ENCODE results near the gene NUDT19.

NUDT19 gene

DNA sequence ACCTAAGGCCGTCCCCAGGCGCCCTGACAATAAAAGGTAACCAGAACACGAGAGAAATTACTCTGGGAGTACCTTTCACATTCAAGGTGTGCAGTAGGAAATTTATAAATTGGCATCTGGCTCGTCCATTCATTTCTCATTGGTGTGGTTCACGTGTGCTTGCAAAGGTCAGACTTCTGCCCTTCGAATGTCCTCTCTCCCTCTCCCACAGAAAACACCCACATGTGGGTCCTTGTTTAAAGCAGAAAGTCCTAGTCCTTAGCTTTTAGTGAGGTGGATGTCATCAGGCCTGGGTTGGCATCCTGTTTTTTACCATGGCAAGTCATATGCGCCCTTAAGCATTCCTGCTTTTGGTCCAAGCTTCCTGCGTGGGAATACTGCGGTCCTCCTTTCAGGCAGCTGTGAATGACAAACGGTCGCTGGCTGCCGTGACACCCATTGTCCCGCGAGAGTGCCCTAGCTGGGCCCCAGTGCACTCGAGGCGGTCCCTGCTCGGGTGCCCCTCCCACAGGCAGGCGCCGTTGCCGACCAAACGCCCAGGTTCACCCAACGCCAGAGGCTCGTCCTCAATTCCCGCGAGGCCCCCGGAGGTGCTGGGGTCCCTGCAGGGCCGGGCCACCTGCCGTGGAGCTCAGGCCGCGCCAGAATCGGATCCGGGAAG, at the start of gene NUDT19:
TSS of gene NUDT19 (plus strand) at position 531 of the 661 bp plus-strand sequence. CDS start 140 bp downstream, outside the sequence.
- Histone ChIP-seq H3K36me3 (ENCODE audit: insufficient read depth, low read length) (peaks cover 33% of the 10 kb centered on the region), H3K27me3 (ENCODE audit: insufficient read depth, low read length) (no peaks in the 10 kb centered on the region), H3K4me3 (ENCODE audit: low read depth, low read length, poor library complexity, severe bottlenecking) (peak within 1 kb of the TSS; percentile 72), H3K79me2 (ENCODE audit: insufficient read depth, low read length) (peaks cover 15% of the 10 kb centered on the region), H3K27ac (ENCODE audit: low read depth, low read length, poor library complexity, severe bottlenecking) (peak within 1 kb of the TSS; percentile 65), H4K20me1 (ENCODE audit: insufficient read depth, low read length) (no peaks in the 10 kb centered on the region), H2AFZ (ENCODE audit: low read length) (peak within 1 kb of the TSS; percentile 70), H3K9me3 (ENCODE audit: low read length) (no peaks in the 10 kb centered on the region), H3K9ac (ENCODE audit: low read length) (peak within 1 kb of the TSS; percentile 88), H3K9me2 (ENCODE audit: low read depth, low read length) (no peaks in the 10 kb centered on the region), H3K4me1 (ENCODE audit: insufficient read depth, low read length, severe bottlenecking) (peaks cover 47% of the 10 kb centered on the region), H3F3A (ENCODE audit: insufficient read depth, low read length) (no peaks in the 10 kb centered on the region; the same call in 1 of the 2 replicates), H3K4me2 (ENCODE audit: low read length) (peak within 1 kb of the TSS; percentile 89)
- TF ChIP-seq EZH2 (IDR thresholded peaks at IDR 0.05; ENCODE audit: borderline replicate concordance, low read length) = no peak
- TF ChIP-seq, protein P1, sequence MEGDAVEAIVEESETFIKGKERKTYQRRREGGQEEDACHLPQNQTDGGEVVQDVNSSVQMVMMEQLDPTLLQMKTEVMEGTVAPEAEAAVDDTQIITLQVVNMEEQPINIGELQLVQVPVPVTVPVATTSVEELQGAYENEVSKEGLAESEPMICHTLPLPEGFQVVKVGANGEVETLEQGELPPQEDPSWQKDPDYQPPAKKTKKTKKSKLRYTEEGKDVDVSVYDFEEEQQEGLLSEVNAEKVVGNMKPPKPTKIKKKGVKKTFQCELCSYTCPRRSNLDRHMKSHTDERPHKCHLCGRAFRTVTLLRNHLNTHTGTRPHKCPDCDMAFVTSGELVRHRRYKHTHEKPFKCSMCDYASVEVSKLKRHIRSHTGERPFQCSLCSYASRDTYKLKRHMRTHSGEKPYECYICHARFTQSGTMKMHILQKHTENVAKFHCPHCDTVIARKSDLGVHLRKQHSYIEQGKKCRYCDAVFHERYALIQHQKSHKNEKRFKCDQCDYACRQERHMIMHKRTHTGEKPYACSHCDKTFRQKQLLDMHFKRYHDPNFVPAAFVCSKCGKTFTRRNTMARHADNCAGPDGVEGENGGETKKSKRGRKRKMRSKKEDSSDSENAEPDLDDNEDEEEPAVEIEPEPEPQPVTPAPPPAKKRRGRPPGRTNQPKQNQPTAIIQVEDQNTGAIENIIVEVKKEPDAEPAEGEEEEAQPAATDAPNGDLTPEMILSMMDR (IDR thresholded peaks at IDR 0.05; ENCODE audit: low read length) = no peak

DNA sequence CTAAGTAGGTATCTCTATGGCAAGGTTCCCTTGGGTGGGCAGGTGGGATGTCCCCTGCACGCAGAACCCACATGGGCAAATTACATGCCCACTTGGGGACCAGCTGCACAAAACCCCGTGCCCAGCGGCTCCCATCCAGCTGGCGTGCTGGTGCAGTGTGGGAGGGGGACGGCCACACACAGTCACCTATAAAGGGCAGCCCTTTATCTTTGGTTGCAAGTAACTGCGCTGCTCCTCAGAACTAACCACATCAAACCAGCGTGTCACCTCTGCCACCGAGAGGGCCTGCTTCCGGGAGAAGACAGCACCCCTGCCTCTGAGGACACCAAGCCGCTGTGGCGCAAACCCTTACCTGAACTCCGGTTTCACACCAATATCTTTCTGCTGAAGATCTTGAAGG, 48.9 kb upstream of the NUDT19 start:
- TF ChIP-seq EZH2 (IDR thresholded peaks at IDR 0.05; ENCODE audit: borderline replicate concordance, low read length) = no peak
- TF ChIP-seq, protein P1 (IDR thresholded peaks at IDR 0.05; ENCODE audit: low read length) = no peak
- Histone ChIP-seq H3K79me2 (ENCODE audit: insufficient read depth, low read length) (no peaks in the 10 kb centered on the region), H3K9me2 (ENCODE audit: low read depth, low read length) (no peaks in the 10 kb centered on the region), H3K4me2 (ENCODE audit: low read length) (no peak overlapping the region), H3K27me3 (ENCODE audit: insufficient read depth, low read length) (no peaks in the 10 kb centered on the region), H3K36me3 (ENCODE audit: insufficient read depth, low read length) (peaks cover 78% of the 10 kb centered on the region), H3K9ac (ENCODE audit: low read length) (no peak overlapping the region), H3F3A (ENCODE audit: insufficient read depth, low read length) (no peaks in the 10 kb centered on the region), H4K20me1 (ENCODE audit: insufficient read depth, low read length) (no peaks in the 10 kb centered on the region), H3K9me3 (ENCODE audit: low read length) (no peaks in the 10 kb centered on the region), H2AFZ (ENCODE audit: low read length) (no peak overlapping the region), H3K4me3 (ENCODE audit: low read depth, low read length, poor library complexity, severe bottlenecking) (no peak overlapping the region), H3K27ac (ENCODE audit: low read depth, low read length, poor library complexity, severe bottlenecking) (no peak overlapping the region), H3K4me1 (ENCODE audit: insufficient read depth, low read length, severe bottlenecking) (no peaks in the 10 kb centered on the region)

DNA sequence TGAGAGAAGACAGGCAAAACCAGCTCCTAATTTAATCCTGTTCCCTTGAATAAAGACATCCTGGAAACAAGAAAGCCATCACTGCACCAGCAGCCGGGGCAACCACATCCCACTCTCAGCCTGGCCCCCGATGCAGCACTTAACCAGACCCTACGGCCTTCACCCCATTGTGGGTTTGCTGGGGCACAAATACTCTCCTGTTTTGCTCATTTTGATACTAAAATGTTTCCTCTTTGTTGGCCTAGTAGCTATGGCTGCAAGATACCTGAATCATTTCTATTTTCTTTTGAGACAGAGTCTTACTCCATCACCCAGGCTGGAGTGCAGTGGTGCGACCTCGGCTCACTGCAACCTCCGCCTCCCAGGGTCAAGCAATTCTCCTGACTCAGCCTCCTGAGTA, 45.1 kb upstream of the NUDT19 start:
- H2AFZ ChIP-seq (ENCODE audit: low read length) = no peak overlapping the region
- no peaks in the 10 kb centered on the region for H3K79me2 ChIP-seq (ENCODE audit: insufficient read depth, low read length)
- no peaks in the 10 kb centered on the region for H3K27me3 ChIP-seq (ENCODE audit: insufficient read depth, low read length)
- H3K9me3 ChIP-seq (ENCODE audit: low read length) = no peaks in the 10 kb centered on the region
- no peak overlapping the region for H3K4me2 ChIP-seq (ENCODE audit: low read length)
- no peaks in the 10 kb centered on the region for H4K20me1 ChIP-seq (ENCODE audit: insufficient read depth, low read length)
- no peaks in the 10 kb centered on the region for H3F3A ChIP-seq (ENCODE audit: insufficient read depth, low read length)
- TF ChIP-seq, protein P1 (IDR thresholded peaks at IDR 0.05; ENCODE audit: low read length) = no peak
- TF ChIP-seq EZH2 (IDR thresholded peaks at IDR 0.05; ENCODE audit: borderline replicate concordance, low read length) = no peak
- no peak overlapping the region for H3K9ac ChIP-seq (ENCODE audit: low read length)
- no peaks in the 10 kb centered on the region for H3K4me1 ChIP-seq (ENCODE audit: insufficient read depth, low read length, severe bottlenecking)
- H3K9me2 ChIP-seq (ENCODE audit: low read depth, low read length) = no peaks in the 10 kb centered on the region
- H3K36me3 ChIP-seq (ENCODE audit: insufficient read depth, low read length) = peaks cover 59% of the 10 kb centered on the region
- no peak overlapping the region for H3K4me3 ChIP-seq (ENCODE audit: low read depth, low read length, poor library complexity, severe bottlenecking)
- no peak overlapping the region for H3K27ac ChIP-seq (ENCODE audit: low read depth, low read length, poor library complexity, severe bottlenecking)

Data from OCI-LY1 (cell line).